Esophagus (tissue), 2 donors: ENCODE data around the gene TRAPPC12. TPM values are rescaled to one million over a fixed set of nuclear protein-coding genes. Genes with fewer than 3 reads are reported as not detected.

Source experiments
- H3K27ac ChIP-seq, 2 donors: one replicate each; pipeline ENCODE4 v1.5.1; 2013; ENCODE audit warnings: low read depth in 2 of 2, mild to moderate bottlenecking in 2 of 2, inconsistent platforms in 1 of 2, low read length in 1 of 2, moderate library complexity in 1 of 2
- H3K27me3 ChIP-seq, 2 donors: one replicate each; pipeline ENCODE4 v1.6.1; 2013; ENCODE audit warnings: low read length in 2 of 2, control low read depth in 1 of 2, mild to moderate bottlenecking in 1 of 2; ENCODE audit not compliant: insufficient read depth in 2 of 2, control insufficient read depth in 1 of 2
- H3K36me3 ChIP-seq, 2 donors: one replicate each; pipeline ENCODE4 v1.6.1; 2013; ENCODE audit warnings: low read length in 1 of 2; ENCODE audit not compliant: control insufficient read depth in 2 of 2, insufficient read depth in 2 of 2
- H3K4me1 ChIP-seq, 2 donors: one replicate each; pipeline ENCODE4 v1.6.1; 2013; ENCODE audit warnings: low read length in 1 of 2; ENCODE audit not compliant: control insufficient read depth in 2 of 2, insufficient read depth in 2 of 2
- H3K4me3 ChIP-seq, 2 donors: one replicate each; pipeline ENCODE4 v1.5.1; 2013; ENCODE audit warnings: low read length in 2 of 2, mild to moderate bottlenecking in 2 of 2, low read depth in 1 of 2, moderate library complexity in 1 of 2
- H3K9me3 ChIP-seq, 2 donors: one replicate each; pipeline ENCODE4 v1.6.1; 2013; ENCODE audit warnings: mild to moderate bottlenecking in 2 of 2, low read depth in 1 of 2, low read length in 1 of 2, moderate library complexity in 1 of 2; ENCODE audit not compliant: control insufficient read depth in 2 of 2, insufficient read depth in 1 of 2
- WGBS, 2 donors: extraction: QIAGEN DNeasy Blood & Tissue Kit; methylation state at CpG; one replicate each; pipeline ENCODE4 v1.1.7; 2013; 5-methylcytosine and 5-hydroxymethylcytosine counted together
- polyA plus RNA-seq, 2 donors: library from polyadenylated mRNA; stranded (reverse); fragments of 200-250 nt; gene quantifications; one replicate each; pipeline ENCODE4 v1.2.3, GENCODE V29; 2013
- donor health status: healthy with polysubstance abuse.
- donor health status: Bipolar disorder and iron deficiency.

TRAPPC12 gene
- polyA plus RNA-seq, 2 donors: 43.6 to 64.2 TPM

DNA sequence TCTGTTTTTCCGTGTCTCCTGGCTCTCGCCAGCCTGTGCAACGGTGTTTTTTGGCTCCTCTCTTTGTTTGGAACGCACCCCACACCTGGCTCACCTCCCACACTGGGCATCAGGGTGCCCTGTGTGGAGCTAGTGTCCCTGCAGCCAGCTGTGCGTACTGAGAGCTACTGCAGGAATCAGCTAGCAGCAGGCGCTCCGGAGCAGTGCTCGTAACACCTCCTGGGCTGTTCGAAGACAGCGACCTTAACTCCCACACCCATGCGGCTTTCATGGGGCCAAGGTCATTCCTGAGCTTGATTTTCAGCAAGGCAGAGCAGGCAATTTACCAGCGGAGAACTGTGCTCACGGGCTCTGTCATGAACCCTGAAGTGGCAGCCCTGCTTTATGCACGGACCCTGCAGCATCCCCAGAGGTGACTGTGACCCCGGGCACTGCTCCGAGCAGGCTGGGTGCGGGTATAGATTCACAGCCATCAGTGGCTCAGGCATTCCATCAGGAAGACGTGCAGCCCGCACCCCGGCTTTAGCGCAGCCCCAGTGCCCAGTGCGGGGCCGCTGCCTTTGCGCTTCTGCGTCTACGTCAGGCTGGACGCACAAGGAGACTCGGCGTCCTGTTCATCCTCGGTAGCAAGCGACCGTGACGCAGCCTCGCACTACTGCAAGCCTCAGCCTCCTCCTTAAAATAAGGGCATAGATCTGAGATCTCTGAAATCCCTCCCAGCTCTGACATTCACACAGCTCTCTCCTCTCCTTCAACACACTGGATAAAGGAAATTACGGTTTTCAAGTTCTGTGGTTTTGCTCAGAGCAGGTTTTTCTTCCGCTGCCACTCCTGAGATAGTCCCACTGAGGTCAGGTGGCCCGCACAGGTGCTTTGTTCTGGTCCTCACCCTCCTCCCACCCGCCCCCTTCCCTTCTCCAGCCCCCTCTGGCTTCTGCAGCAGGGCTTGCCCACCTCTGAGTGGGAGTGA, 81.6 kb downstream of the TRAPPC12 start:
- Histone ChIP-seq H3K9me3 (no peaks in the 10 kb centered on the region), H3K27me3 (no peaks in the 10 kb centered on the region), H3K27ac (no peak overlapping the region), H3K4me1 (peaks cover 0 to 8% of the 10 kb centered on the region in 2 donors), H3K36me3 (peaks cover 5 to 50% of the 10 kb centered on the region in 2 donors), H3K4me3 (no peak overlapping the region)
- 83 to 86% methylated on average over 38 of the region's 38 CpGs for WGBS, 2 donors

GRCh38 chr2:3461801-3462492, 82.5 kb downstream of the TRAPPC12 start:
- Histone ChIP-seq H3K9me3 (no peaks in the 10 kb centered on the region), H3K27me3 (no peaks in the 10 kb centered on the region), H3K27ac (peak overlapping the region in 1 of 2 donors; percentile 3), H3K36me3 (peaks cover 5 to 50% of the 10 kb centered on the region in 2 donors), H3K4me1 (peaks cover 0 to 8% of the 10 kb centered on the region in 2 donors), H3K4me3 (no peak overlapping the region)
- 65 to 69% methylated on average over 12 of the region's 12 CpGs for WGBS, 2 donors

GRCh38 chr2:3462493-3463104, 83.1 kb downstream of the TRAPPC12 start:
- Histone ChIP-seq H3K27me3 (no peaks in the 10 kb centered on the region), H3K9me3 (no peaks in the 10 kb centered on the region), H3K36me3 (peaks cover 4 to 52% of the 10 kb centered on the region in 2 donors), H3K4me3 (no peak overlapping the region), H3K4me1 (peaks cover 0 to 8% of the 10 kb centered on the region in 2 donors), H3K27ac (no peak overlapping the region)
- 82 to 83% methylated on average over 10 of the region's 10 CpGs for WGBS, 2 donors

- 86 to 89% methylated on average over 25 of the region's 25 CpGs for WGBS, 2 donors
- peaks cover 0 to 52% of the 10 kb centered on the region in 2 donors for H3K36me3 ChIP-seq
- H3K27me3 ChIP-seq: no peaks in the 10 kb centered on the region
- peaks cover 0 to 1% of the 10 kb centered on the region in 2 donors for H3K4me1 ChIP-seq
- no peak overlapping the region for H3K4me3 ChIP-seq
- no peak overlapping the region for H3K27ac ChIP-seq
- H3K9me3 ChIP-seq: no peaks in the 10 kb centered on the region
Measured at GRCh38 chr2:3463186-3463835, 83.8 kb downstream of the TRAPPC12 start.

DNA sequence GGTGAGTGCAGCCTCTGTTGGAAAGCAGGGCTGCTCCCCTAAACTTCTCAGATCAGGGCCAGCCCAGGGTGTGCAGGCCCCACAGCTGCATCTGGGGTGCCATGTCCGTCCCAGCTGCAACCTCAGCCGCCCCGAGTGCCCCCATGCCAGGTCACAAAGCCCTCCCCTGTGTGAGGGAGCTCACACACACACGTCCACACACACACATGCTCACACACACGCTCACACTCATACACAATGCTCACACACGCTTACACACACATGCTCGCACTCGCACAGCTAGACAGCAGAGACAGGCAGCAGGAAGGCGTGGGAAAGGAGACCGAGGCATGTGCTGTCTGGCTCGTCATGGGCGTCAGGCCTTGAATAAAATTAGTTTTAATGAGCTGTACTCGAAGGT, 84.5 kb downstream of the TRAPPC12 start:
- no peaks in the 10 kb centered on the region for H3K27me3 ChIP-seq
- H3K4me1 ChIP-seq: no peaks in the 10 kb centered on the region
- peaks cover 0 to 54% of the 10 kb centered on the region in 2 donors for H3K36me3 ChIP-seq
- no peaks in the 10 kb centered on the region for H3K9me3 ChIP-seq
- WGBS, 2 donors: 94 to 95% methylated on average over 13 of the region's 13 CpGs
- no peak overlapping the region for H3K4me3 ChIP-seq
- H3K27ac ChIP-seq: no peak overlapping the region

- H3K9me3 ChIP-seq: no peaks in the 10 kb centered on the region
- no peak overlapping the region for H3K27ac ChIP-seq
- H3K4me1 ChIP-seq: no peaks in the 10 kb centered on the region
- H3K27me3 ChIP-seq: no peaks in the 10 kb centered on the region
- no peak overlapping the region for H3K4me3 ChIP-seq
- 95 to 97% methylated on average over 21 of the region's 21 CpGs for WGBS, 2 donors
- H3K36me3 ChIP-seq: peaks cover 0 to 54% of the 10 kb centered on the region in 2 donors
Measured at GRCh38 chr2:3464401-3465005, 85.0 kb downstream of the TRAPPC12 start.

GRCh38 chr2:3465328-3465727, 85.8 kb downstream of the TRAPPC12 start:
- Histone ChIP-seq H3K4me3 (no peak overlapping the region), H3K27ac (no peak overlapping the region), H3K4me1 (no peaks in the 10 kb centered on the region), H3K27me3 (no peaks in the 10 kb centered on the region), H3K9me3 (no peaks in the 10 kb centered on the region), H3K36me3 (peaks cover 0 to 54% of the 10 kb centered on the region in 2 donors)
- 94 to 95% methylated on average over 28 of the region's 28 CpGs for WGBS, 2 donors

DNA sequence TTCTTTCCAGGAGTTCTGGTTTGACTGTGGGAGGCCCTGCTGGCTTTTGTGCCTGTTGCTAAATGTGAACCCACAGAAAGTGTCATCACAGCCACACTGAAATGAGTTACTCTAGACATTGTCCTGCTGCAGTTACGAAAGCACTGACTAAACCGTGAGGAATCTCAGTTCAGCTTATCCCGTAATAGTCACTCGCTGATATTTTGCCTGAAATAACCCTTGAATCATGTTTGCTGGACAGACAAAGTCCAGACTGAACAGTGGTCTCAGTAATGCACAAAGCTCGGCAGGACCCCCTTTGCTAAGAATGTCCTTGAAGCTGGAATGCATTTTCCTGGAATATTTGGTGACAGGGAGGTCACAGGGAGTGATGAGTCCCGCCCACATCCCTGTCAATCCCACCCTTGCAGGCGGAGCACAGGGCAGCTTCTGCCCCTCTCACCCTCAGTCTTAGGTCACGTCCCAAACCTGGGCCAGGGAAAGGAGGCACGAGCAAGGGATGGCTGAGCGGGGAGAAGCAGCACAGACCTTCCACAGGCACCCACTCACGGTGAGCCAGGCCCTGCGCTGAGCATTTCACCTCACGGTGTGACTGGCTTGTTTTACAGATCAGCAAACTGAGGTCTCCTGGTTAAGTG, 86.5 kb downstream of the TRAPPC12 start:
- Histone ChIP-seq H3K4me3 (no peak overlapping the region), H3K9me3 (no peaks in the 10 kb centered on the region), H3K36me3 (peaks cover 0 to 51% of the 10 kb centered on the region in 2 donors), H3K4me1 (no peaks in the 10 kb centered on the region), H3K27ac (no peak overlapping the region), H3K27me3 (no peaks in the 10 kb centered on the region)
- 82 to 86% methylated on average over 13 of the region's 13 CpGs for WGBS, 2 donors
